GM19023 (cell line): ENCODE measurements around the gene UBE2V1.

Source experiments
- ATAC-seq: cut with Tn5 transposase; IDR thresholded peaks from one replicate; pipeline ENCODE4 v1.9.1; 2021; ENCODE audit warnings: mild to moderate bottlenecking, moderate library complexity; ENCODE audit not compliant: unreplicated experiment

Gene UBE2V1

GRCh38 chr20:50049442-50050026, 63.4 kb downstream of the UBE2V1 start:
- no peak for ATAC-seq

- no peak for ATAC-seq
Observed at GRCh38 chr20:50048420-50049166, 64.4 kb downstream of the UBE2V1 start.

- ATAC-seq, result no peak
Observed at GRCh38 chr20:50044353-50044960, 68.5 kb downstream of the UBE2V1 start.

GRCh38 chr20:50043573-50044352, 69.2 kb downstream of the UBE2V1 start:
- no peak for ATAC-seq

GRCh38 chr20:50042370-50043313, 70.3 kb downstream of the UBE2V1 start:
- no peak for ATAC-seq

GRCh38 chr20:50041246-50041873, 71.6 kb downstream of the UBE2V1 start:
- ATAC-seq, result no peak

- ATAC-seq, result no peak
Observed at GRCh38 chr20:50040432-50041245, 72.3 kb downstream of the UBE2V1 start.

GRCh38 chr20:50039706-50040431, 73.1 kb downstream of the UBE2V1 start:
- ATAC-seq, result no peak

- no peak for ATAC-seq
Observed at GRCh38 chr20:50038574-50038991, 74.4 kb downstream of the UBE2V1 start.

- ATAC-seq, result no peak
Observed at GRCh38 chr20:50038169-50038568, 74.8 kb downstream of the UBE2V1 start.

- ATAC-seq, result no peak
Observed at GRCh38 chr20:50037575-50037974, 75.4 kb downstream of the UBE2V1 start.

GRCh38 chr20:50037123-50037522, 75.8 kb downstream of the UBE2V1 start:
- no peak for ATAC-seq

- no peak for ATAC-seq
Observed at GRCh38 chr20:50036703-50037102, 76.2 kb downstream of the UBE2V1 start.

GRCh38 chr20:50034567-50035180, 78.3 kb downstream of the UBE2V1 start:
- no peak for ATAC-seq

- ATAC-seq, result no peak
Observed at GRCh38 chr20:50032955-50033666, 79.8 kb downstream of the UBE2V1 start.
